AG08395 (cell line): ENCODE results near the gene COMMD4.
A peak's percentile ranks its signal among the peaks of the same experiment; 100 is the strongest.
"Not testable (repeated sequence)": the region's sequence is repeated elsewhere in the genome, so short reads cannot be mapped to it uniquely, and the experiment has no call there.

Experiments used
- DNase-seq: peaks from one replicate; pipeline ENCODE4 v3.0.0; 2012; ENCODE audit warnings: mixed read lengths, low spot score

COMMD4 gene

DNA sequence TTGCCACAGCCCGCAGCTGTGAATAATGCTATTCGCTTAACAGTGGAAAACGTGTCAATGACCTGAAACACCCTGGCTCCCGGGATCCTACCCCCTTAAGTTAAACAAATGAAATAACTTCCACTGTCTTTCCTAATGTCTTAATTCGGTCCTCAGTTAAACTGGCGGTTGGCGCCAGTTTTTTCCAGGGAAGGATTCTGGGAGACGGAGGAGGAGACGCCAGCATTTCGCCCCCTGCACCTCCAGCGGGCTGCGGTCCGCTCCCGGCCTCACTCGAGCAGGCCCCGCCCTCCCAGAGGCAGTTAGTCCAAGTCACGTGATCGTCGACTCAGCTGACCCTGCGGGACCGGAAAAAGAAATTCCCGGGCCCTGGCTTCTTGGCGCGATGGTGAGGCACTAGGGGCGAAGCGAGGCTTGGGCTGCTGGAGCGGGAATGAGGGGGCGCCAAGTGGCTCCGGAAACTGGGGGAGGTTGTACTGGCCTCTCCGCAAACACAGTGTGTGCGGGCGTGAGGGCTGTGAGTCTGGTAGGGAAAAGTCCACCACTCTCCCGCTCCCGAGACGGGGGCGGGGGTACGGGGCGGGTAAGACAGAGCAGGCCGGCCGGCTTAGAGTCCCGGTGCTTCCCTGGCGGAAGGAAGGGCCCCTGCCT lies at the start of gene COMMD4:
TSS of gene COMMD4 (plus strand) at position 359 of the 651 bp plus-strand sequence. CDS start at position 386, 27 bp downstream.
- DNase-seq: peak; percentile 81

- DNase-seq: not testable (repeated sequence)
Measured at GRCh38 chr15:75293660-75294059, 42.2 kb upstream of the COMMD4 start.

GRCh38 chr15:75298541-75299310 lies 37.1 kb upstream of the COMMD4 start:
- not testable (repeated sequence) for DNase-seq

DNA sequence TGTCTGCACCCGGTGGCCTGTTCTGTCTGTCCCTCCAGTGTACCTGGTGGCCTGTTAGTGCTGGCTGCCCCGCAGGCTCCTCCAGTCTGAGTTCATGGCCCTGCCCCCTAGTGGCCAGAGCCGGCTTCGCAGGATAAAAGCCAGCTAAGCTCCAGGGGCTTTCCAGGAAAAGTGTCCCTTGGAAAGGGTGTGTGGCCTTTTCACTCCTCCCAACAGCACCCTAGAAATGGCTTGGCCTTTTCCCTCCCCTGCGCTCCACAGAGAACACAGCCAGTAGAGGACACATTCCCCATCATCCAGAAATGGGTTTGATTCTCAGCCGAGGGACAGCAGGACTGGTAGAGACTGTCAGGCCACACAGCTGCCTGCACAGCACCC lies 36.6 kb upstream of the COMMD4 start:
- DNase-seq: not testable (repeated sequence)

GRCh38 chr15:75300026-75300425 lies 35.8 kb upstream of the COMMD4 start:
- not testable (repeated sequence) for DNase-seq

DNA sequence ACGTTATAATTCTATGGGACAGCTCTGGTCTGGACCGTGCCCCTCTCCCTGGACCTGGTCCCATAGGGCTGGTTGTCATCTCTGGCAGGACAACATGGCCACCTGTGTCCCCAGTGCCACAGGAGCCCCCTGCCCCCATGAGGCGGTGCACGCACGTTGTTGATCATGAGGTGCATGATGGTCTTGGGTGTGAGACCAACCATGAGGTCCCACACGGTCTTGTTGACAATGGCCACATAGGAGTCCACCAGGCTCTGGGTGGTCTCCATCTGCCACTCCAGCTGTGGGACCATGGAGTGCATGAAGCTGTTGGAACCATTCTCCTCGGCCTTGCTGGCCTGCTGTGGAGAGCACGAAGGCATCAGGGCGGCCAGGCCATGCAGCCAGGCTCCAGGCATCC lies 33.5 kb upstream of the COMMD4 start:
- DNase-seq: no peak

- not testable (repeated sequence) for DNase-seq
Measured at GRCh38 chr15:75302753-75303152, 33.1 kb upstream of the COMMD4 start.

DNA sequence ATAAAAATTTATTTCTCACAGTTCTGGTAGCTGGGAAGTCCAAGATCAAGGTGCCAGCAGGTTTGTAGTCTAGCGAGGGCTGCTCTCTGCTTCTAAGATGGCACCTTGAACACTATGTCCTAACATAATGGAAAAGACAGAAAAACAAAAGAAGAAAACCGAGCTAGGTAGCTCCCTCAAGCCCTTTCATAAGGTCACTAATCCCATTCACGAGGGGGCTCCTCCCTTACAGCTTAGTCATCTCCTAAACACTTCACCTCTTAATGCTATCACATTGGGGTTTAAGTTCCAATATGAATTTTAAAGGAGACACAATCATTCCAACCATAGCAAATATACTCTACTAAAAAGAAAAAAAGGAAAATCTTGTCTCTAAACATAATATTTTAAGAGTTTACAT lies 29.7 kb upstream of the COMMD4 start:
- no peak for DNase-seq

DNA sequence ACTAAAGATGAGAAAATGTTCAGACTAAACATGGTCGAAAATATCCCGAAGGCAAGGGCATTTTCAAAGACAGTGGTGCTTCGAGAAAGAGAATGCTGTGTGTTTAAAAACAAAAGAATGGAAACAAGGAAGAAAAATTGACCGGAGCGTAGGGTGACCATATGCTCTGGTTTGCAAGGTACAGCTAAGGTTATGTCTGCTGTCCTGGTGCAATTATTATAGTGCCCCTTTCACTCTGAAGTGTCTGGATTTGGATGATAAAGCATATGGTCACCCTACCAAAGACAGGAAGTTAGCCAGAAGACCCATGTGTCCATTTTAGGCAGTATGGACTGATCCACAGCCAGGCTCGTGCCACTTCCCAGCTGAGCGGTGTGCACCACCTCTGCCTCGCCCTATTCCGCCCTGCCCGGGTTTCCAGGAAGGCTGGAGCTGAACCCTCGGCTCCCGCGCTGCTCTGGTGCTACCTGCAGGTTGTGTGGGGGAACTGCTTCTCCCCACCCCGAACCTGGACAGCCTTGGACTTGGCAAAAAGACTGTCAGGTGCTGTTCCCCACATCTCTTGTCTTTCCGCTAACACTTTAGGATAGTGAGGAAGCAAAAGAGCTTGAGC lies 28.0 kb upstream of the COMMD4 start:
- peak; percentile 10 for DNase-seq

DNA sequence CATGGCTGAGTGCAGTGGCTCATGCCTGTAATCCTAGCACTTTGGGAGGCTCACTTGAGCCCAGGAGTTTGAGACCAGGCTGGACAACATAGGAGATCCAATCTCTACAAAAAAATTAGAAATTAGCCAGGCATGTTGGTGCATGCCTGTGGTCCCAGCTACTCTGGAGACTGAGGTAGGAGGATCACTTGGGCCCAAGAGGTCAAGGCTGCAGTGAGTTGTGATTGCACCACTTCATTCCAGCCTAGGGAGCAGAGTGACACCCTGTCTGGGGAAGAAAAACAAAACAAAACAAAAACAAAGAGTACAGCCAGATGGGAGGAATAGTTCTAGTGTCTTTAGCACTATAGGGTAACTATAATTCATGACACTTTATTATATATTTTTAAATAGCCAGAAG lies 26.2 kb upstream of the COMMD4 start:
- DNase-seq: no peak

- DNase-seq: peak; percentile 48
Measured at GRCh38 chr15:75312548-75312947, 23.3 kb upstream of the COMMD4 start.

GRCh38 chr15:75313116-75313845 lies 22.6 kb upstream of the COMMD4 start:
- DNase-seq: no peak

DNA sequence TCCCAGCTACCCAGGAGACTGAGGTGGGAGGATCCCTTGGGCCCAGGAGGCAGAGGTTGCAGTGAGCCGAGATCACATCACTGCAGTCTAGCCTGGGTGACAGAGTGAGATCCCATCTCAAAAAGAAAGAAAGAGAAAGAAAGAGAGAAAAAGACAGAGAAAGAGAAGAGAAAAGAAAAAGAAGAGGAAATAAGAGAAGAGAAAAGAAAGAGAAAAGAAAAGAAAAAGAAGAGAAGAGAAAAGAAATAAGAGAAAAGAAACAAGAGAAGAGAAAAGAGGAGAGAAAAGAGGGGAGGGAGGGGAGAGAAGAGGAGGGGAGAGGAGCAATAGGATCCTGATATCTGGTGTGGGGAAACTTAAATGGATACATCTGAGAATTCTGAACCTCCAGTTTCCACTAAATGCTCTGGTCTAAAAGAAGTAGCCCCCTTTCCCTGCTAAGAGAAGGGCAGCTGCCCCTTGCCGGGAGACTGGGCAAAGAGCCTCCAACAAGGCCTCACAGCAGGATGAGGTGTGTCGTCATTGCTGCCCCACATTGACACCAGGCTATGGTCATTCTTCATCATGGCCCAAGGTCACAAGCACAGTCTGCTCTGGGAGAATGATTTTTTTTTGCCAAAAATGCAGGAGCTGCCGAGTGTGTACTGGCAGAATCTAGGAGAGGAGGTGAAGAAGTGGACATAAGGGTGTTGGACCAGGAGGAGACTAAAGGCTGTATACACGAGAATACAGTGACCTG lies 21.1 kb upstream of the COMMD4 start:
- no peak for DNase-seq

- not testable (repeated sequence) for DNase-seq
Measured at GRCh38 chr15:75319231-75319897, 16.5 kb upstream of the COMMD4 start.

DNA sequence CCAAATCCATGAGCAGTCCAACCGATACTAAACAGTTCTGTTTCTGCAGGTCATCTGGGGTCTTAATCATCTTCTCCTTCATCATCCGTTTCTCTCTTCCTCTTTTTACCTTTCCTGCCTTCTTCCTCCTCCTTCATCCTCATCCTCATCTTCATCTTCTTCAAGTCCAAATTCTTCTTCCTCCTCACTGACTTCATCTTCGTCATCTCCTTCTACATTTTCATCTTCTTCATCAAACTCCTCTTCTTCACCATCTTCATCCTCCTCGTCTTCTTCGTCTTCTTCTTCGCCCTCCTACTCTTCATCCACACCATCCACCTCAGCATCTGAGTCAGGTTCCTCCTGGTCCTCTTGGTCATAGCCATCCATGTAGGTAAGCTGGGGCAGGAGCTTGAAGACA lies 14.2 kb upstream of the COMMD4 start:
- no peak for DNase-seq

GRCh38 chr15:75325922-75326321 lies 9.9 kb upstream of the COMMD4 start:
- DNase-seq: no peak

GRCh38 chr15:75327005-75327404 lies 8.9 kb upstream of the COMMD4 start:
- no peak for DNase-seq

DNA sequence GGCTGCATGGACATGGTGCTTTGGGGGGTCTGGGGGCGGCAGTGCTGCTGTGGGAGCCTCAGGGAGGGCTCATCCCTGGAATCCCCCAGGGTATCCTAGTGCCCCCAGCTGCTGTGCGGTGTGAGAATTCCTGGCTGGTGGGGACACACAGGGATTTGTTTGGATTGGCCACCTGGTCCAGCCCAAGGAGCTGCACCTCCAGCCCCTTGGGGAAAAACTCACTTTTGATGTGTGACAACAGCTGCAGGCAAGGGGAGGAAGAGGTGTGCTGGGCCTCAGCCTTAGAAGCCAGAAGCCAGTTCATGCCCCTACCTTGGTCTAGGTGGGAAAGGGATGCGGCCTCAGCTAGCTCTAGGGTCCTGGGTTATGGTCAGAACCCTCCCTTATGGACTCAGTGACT lies 8.4 kb upstream of the COMMD4 start:
- DNase-seq: no peak

- no peak for DNase-seq
Measured at GRCh38 chr15:75328493-75329314, 7.2 kb upstream of the COMMD4 start.

DNA sequence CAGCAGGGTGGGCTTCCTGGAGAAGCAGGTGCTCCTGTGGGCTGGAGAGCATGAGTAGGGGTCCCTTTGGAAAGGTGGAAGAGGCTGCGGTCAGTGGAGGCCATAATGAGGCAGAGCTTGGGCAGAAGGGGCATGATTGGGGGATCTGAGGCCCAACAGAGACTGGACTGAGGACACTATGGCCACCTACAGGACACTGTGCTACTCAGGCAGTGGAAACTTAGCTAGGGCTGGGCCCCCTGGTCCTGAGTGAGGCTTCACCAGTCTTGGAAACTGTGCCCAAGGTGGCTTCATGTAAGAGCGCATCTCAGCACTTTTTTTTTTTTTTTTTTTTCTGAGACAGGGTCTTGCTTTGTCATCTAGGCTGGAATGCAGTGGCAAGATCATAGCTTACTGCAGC lies 6.3 kb upstream of the COMMD4 start:
- no peak for DNase-seq
